Activated CD4-positive, alpha-beta T cell treated with anti-CD3 and anti-CD28 coated beads, Interleukin-2, amount 10 ng/mL, durations not matched to agents 7 days and 5 days (primary cell): Measurements from ENCODE around the gene PFKM. TPM values are rescaled to one million over a fixed set of nuclear protein-coding genes. Genes with fewer than 3 reads are reported as not detected.

Source experiments
- CTCF ChIA-PET: fragments of 350-600 bp; sonication (Branson Sonifier 250); formaldehyde crosslinking; loops from one replicate; lab custom pipeline; 2021; ENCODE audit warnings: antibody characterized with exemption; lab: Charles Lee
- POLR2A ChIA-PET: fragments of 350-600 bp; sonication (Branson Sonifier 250); formaldehyde crosslinking; loops from one replicate; lab custom pipeline; 2021; ENCODE audit warnings: antibody characterized with exemption; lab: Charles Lee
- DNase-seq: peaks from one replicate; pipeline ENCODE4 v3.0.0-alpha.2; 2020
- H3K27ac Mint-ChIP-seq: one replicate; pipeline ENCODE4 v1.8.0; 2021; ENCODE audit warnings: mild to moderate bottlenecking, moderate library complexity, mixed read lengths
- H3K27me3 Mint-ChIP-seq: one replicate; pipeline ENCODE4 v1.8.0; 2021; ENCODE audit warnings: mixed read lengths
- H3K36me3 Mint-ChIP-seq: one replicate; pipeline ENCODE4 v1.8.0; 2021; ENCODE audit warnings: low read depth, mixed read lengths
- H3K4me1 Mint-ChIP-seq: one replicate; pipeline ENCODE4 v1.8.0; 2021; ENCODE audit warnings: mixed read lengths
- H3K4me3 Mint-ChIP-seq: one replicate; pipeline ENCODE4 v1.8.0; 2021; ENCODE audit warnings: mild to moderate bottlenecking, moderate library complexity, mixed read lengths
- H3K9me3 Mint-ChIP-seq: one replicate; pipeline ENCODE4 v1.8.0; 2021; ENCODE audit warnings: mixed read lengths
- microRNA-seq: library from miRNA; unstranded; fragments of <30 nt; microRNA quantifications from one replicate; pipeline ENCODE4 v1.2.0, GENCODE V29; 2021; ENCODE audit warnings: borderline microRNAs expressed, borderline replicate concordance
- total RNA-seq, 2 experiments: library from RNA; stranded (reverse); gene quantifications; one replicate each; pipeline ENCODE4 v1.2.3, GENCODE V29; 2021

Gene PFKM
- total RNA-seq, 2 experiments from 2014 or later, result 16.0 to 19.5 TPM

- no peaks in the 10 kb centered on the region for H3K36me3 Mint-ChIP-seq
- H3K4me3 Mint-ChIP-seq, result peak overlapping the region; percentile 87
- peak; percentile 25 for DNase-seq
- ChIA-PET POLR2A (no interaction called here), CTCF (interaction anchor here (0.7 to 1.9 kb wide), 3 partner anchors 13 to 27 kb away, joined by 3 to 5 read pairs (median 5); partner anchors contain the start of gene ASB8)
- H3K4me1 Mint-ChIP-seq, result peaks cover 17% of the 10 kb centered on the region
- H3K9me3 Mint-ChIP-seq, result no peaks in the 10 kb centered on the region
- H3K27ac Mint-ChIP-seq, result no peak overlapping the region
- H3K27me3 Mint-ChIP-seq, result peaks cover 58% of the 10 kb centered on the region
These were observed 64.8 kb downstream of the PFKM start for GRCh38 chr12:48183876-48184548.

- ChIA-PET CTCF (interaction anchor here (0.7 kb wide), 1 partner anchor 15 kb away, joined by 3 read pairs; no protein-coding TSS in a partner anchor), POLR2A (no interaction called here)
- no peaks in the 10 kb centered on the region for H3K36me3 Mint-ChIP-seq
- no peaks in the 10 kb centered on the region for H3K9me3 Mint-ChIP-seq
- H3K27ac Mint-ChIP-seq, result no peak overlapping the region
- peaks cover 17% of the 10 kb centered on the region for H3K4me1 Mint-ChIP-seq
- DNase-seq, result no peak
- peaks cover 56% of the 10 kb centered on the region for H3K27me3 Mint-ChIP-seq
- peak overlapping the region; percentile 62 for H3K4me3 Mint-ChIP-seq
These were observed 65.4 kb downstream of the PFKM start for GRCh38 chr12:48184549-48184922.

DNA sequence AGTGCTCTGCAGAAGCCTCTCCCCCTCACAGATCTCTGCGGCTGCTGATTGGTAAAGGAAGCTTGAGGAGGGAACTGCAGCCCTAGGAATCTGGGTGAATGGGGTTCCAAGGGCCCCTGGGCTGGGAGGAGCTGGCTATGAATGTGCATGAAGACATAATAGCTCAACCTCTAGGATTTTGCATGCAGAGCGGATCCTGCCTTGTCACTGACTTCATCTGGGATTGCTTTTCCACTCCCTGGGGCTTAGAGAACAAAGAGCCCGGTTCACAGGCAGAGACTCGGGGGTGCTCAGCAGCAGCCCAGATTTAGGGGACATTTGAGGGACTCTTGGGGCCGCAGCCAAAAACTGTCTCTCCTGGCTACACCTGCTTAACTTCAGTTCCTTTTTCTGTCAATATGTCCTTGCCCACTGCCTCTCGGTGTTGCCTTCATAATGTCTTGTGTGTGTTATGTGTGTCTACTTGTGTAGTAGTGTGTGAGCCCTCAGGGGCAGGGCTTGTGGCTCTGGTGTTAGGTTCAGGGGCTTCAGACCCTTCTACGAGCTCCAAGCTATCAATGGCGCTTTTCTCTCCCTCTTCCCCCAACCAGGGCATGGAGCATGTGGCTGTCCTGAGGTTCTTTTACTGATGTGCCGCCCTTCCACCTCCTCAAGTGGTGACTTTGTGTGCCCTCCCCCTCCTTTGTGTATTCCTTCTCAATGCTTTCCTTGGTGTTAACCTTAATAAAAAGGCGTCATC is 66.2 kb downstream of the PFKM start:
- POLR2A ChIA-PET, result no interaction called here

DNA sequence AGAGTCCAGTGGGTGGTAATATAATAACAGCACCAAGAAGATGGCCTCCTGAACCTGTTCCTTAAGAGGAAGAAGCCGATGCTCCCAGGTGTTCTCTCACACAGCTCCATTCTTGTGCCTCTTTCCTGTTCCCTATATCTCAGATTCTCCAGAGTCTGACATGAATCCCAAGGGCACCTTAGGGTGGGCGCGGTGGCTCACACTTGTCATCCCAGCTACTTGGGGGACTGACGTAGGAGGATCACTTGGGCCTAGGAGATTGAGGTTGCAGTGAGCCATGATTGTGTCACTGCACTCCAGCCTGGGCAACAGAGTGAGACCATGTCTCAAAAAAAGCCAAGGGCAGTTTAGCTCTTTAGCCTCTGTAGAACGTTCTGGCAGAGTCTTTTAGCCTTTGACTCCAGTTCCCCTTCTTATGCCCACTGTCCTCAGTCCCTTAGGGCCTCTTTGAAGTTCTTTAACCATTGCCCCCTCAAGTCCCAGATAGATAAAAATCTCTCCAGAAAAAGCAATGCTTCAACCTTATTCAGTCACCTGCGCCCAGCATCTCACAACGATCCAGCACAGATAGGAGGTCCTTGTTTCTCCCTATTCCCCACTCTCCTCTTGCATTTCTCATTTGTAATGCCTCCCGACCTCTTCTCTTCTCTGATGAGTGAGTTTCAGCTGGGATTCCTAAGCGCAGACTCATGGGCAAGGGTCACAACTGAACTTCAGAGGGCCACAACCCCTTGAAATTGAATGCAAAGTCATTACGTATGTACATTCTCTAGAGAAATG is 68.9 kb downstream of the PFKM start:
- CTCF ChIA-PET, result interaction anchor here (1.0 to 1.7 kb wide), 2 partner anchors 239 to 472 kb away, joined by 3 read pairs; no protein-coding TSS in a partner anchor
- no peak overlapping the region for H3K4me3 Mint-ChIP-seq

More for the DNA sequence above, 66.2 kb downstream of the PFKM start:
- no peak overlapping the region for H3K4me3 Mint-ChIP-seq
- no peaks in the 10 kb centered on the region for H3K36me3 Mint-ChIP-seq
- H3K27ac Mint-ChIP-seq, result no peak overlapping the region
- peaks cover 58% of the 10 kb centered on the region for H3K27me3 Mint-ChIP-seq
- H3K4me1 Mint-ChIP-seq, result peaks cover 17% of the 10 kb centered on the region
- CTCF ChIA-PET, result interaction anchor here (0.7 to 1.3 kb wide), 2 partner anchors 10 to 422 kb away, joined by 3 to 4 read pairs; no protein-coding TSS in a partner anchor
- DNase-seq, result no peak
- H3K9me3 Mint-ChIP-seq, result no peaks in the 10 kb centered on the region

DNA sequence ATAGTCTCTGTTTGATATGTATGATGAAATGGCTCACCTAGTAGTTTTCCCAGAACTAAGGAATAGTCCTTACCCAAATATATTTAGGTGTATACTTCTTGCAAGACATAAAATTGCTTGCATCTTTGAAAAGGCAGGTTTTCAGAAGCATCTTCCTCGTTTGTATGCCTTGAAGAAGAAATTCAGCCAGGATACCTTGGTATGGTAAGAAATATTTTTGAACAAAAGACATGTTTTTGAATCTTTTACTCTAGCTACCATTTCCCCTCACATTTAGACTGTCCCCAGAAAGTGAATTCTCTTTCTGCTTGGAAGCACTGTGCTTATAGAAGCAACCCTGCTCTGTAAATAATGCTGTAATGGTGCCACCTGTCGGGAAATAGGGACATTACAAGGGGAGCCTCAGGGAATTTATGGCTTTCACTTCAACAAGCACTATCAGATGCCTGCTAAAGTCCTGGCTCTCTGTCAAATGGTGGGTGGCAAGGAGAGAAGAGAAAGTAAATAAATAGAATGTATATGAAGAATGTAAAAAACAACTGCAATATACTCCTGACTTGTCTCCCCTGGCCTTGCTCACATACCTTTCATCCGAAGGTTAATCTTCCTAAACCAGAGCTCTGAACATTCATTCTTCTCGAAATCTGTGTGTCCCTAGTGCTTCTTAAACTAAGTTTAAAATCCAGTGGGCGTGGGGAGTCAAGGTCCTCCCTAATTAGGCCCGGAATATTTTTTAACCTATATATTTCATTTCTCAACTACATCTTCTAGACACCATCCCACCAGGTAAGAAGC is 70.4 kb downstream of the PFKM start:
- ChIA-PET POLR2A (no interaction called here), CTCF (interaction anchor here (0.5 to 1.7 kb wide), 7 partner anchors 9 to 329 kb away, joined by 3 to 7 read pairs (median 3); no protein-coding TSS in a partner anchor)
- H3K4me1 Mint-ChIP-seq, result peaks cover 6% of the 10 kb centered on the region
- H3K36me3 Mint-ChIP-seq, result no peaks in the 10 kb centered on the region
- no peak overlapping the region for H3K27ac Mint-ChIP-seq
- H3K9me3 Mint-ChIP-seq, result no peaks in the 10 kb centered on the region
- H3K27me3 Mint-ChIP-seq, result peaks cover 54% of the 10 kb centered on the region
- no peak overlapping the region for H3K4me3 Mint-ChIP-seq
- DNase-seq, result peak; percentile 78

More for the DNA sequence above, 68.9 kb downstream of the PFKM start:
- DNase-seq, result no peak
- Mint-ChIP-seq H3K9me3 (no peaks in the 10 kb centered on the region), H3K36me3 (no peaks in the 10 kb centered on the region), H3K27ac (no peak overlapping the region), H3K4me1 (peaks cover 11% of the 10 kb centered on the region), H3K27me3 (peaks cover 49% of the 10 kb centered on the region)
- POLR2A ChIA-PET, result no interaction called here

DNA sequence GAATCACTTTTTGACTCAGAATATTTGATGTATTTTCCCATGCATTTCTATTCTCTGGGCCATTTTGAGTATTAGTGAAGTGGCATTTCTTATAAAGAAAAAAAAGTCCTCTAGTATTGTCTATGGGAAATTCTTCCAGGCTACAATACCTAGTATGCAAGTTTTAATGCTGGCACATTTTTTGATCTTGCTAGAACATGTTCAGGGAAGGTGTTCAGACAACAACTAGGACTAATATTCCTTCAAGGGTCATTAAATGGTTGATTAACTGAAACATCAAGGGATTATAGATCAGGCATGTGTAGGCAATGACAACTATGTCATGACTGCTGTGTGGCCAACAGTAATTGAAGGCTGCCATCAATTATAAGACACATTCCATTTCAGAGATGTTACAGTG is 71.9 kb downstream of the PFKM start:
- Mint-ChIP-seq H3K36me3 (no peaks in the 10 kb centered on the region), H3K4me3 (no peak overlapping the region), H3K27ac (no peak overlapping the region), H3K27me3 (peaks cover 47% of the 10 kb centered on the region), H3K9me3 (no peaks in the 10 kb centered on the region), H3K4me1 (peaks cover 4% of the 10 kb centered on the region)
- POLR2A ChIA-PET, result no interaction called here
- CTCF ChIA-PET, result no interaction called here
- DNase-seq, result no peak

- peaks cover 42% of the 10 kb centered on the region for H3K27me3 Mint-ChIP-seq
- ChIA-PET POLR2A (no interaction called here), CTCF (no interaction called here)
- H3K4me3 Mint-ChIP-seq, result no peak overlapping the region
- H3K4me1 Mint-ChIP-seq, result peaks cover 13% of the 10 kb centered on the region
- no peak overlapping the region for H3K27ac Mint-ChIP-seq
- no peaks in the 10 kb centered on the region for H3K36me3 Mint-ChIP-seq
- H3K9me3 Mint-ChIP-seq, result no peaks in the 10 kb centered on the region
- no peak for DNase-seq
These were observed 73.7 kb downstream of the PFKM start for GRCh38 chr12:48192861-48193260.

DNA sequence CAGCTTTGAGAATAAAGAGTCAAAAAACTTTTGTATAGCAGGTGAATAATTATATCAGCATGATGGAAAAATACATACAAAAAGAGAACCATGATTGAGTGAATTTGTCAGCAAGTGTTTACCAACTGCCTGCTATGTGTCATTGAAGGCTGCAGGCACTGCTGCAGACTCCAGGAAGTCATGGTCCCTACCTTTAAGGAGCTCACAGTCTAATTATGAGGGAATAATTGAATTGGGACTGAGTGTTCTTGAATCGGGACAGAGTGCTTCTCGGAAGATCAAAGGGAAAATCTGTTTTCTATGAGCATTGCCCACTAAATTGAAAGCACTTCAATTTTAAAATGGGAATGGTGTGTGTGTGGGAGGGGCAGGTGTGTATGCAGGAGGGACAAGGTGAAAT is 74.5 kb downstream of the PFKM start:
- DNase-seq, result no peak
- CTCF ChIA-PET, result no interaction called here
- peaks cover 3% of the 10 kb centered on the region for H3K36me3 Mint-ChIP-seq
- H3K9me3 Mint-ChIP-seq, result no peaks in the 10 kb centered on the region
- peaks cover 13% of the 10 kb centered on the region for H3K4me1 Mint-ChIP-seq
- no peak overlapping the region for H3K4me3 Mint-ChIP-seq
- POLR2A ChIA-PET, result no interaction called here
- no peak overlapping the region for H3K27ac Mint-ChIP-seq
- H3K27me3 Mint-ChIP-seq, result peaks cover 36% of the 10 kb centered on the region

GRCh38 chr12:48194799-48195201 is 75.6 kb downstream of the PFKM start:
- CTCF ChIA-PET, result interaction anchor here (0.8 to 1.5 kb wide), 2 partner anchors 9 to 12 kb away, joined by 3 to 4 read pairs; partner anchors contain the start of gene CCDC184
- H3K4me3 Mint-ChIP-seq, result no peak overlapping the region
- no peaks in the 10 kb centered on the region for H3K9me3 Mint-ChIP-seq
- peaks cover 24% of the 10 kb centered on the region for H3K4me1 Mint-ChIP-seq
- H3K27me3 Mint-ChIP-seq, result peaks cover 35% of the 10 kb centered on the region
- peaks cover 7% of the 10 kb centered on the region for H3K36me3 Mint-ChIP-seq
- POLR2A ChIA-PET, result no interaction called here
- no peak for DNase-seq
- no peak overlapping the region for H3K27ac Mint-ChIP-seq

Small RNAs within 50 kb of the gene (microRNA-seq; reads per million reads assigned to microRNA genes)
- gene MIR6505, result not detected

Other genes starting within 250 kb of the PFKM start
- 10 to 100 TPM; 16.4 to 17.3 TPM for gene VDR, start 214.4 kb upstream of the PFKM start, total RNA-seq
- 100 to 1,000 TPM; 145 to 181 TPM for gene TMEM106C, start 155.8 kb upstream of the PFKM start, total RNA-seq
- gene COL2A1, start 114.9 kb upstream of the PFKM start, total RNA-seq, result not detected
- 10 to 100 TPM; 37.2 to 48.0 TPM for gene SENP1, start 13.3 kb upstream of the PFKM start, total RNA-seq
- 10 to 100 TPM; 44.7 to 46.4 TPM for gene ASB8, start 38.2 kb downstream of the PFKM start, total RNA-seq
- gene CCDC184, start 64.3 kb downstream of the PFKM start, total RNA-seq, result under 1 TPM; 0.17 to 0.22 TPM
- gene OR10AD1, start 83.9 kb downstream of the PFKM start, total RNA-seq, result not detected
- 10 to 100 TPM; 21.5 to 24.0 TPM for gene ZNF641, start 231.6 kb downstream of the PFKM start, total RNA-seq